GM19463 (cell line): ENCODE data around the gene PEA15.
A peak's percentile ranks its signal among the peaks of the same experiment; 100 is the strongest.

Source experiments
- ATAC-seq: cut with Tn5 transposase; IDR thresholded peaks from one replicate; pipeline ENCODE4 v1.9.1; 2021; ENCODE audit warnings: mild to moderate bottlenecking, moderate library complexity; ENCODE audit not compliant: unreplicated experiment

The PEA15 gene

DNA sequence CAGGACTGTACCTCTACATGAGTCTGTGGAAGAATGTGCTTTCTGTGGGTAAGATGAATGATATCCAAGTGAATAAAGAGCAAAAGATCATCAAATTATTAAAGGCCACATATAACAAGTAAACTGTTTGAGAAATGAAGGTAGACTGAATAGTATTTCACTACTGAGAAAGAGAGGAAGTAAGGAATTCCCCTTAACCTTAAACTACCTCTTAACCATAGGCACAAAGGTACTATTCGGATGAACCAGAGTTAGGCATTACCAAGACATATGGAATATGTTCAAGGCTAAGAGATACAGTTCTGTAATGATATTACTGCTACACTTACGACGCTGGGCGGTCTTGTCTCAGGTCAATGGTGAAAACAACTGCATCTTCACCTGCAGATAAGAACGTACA lies 31.6 kb downstream of the PEA15 start:
- ATAC-seq: no peak

DNA sequence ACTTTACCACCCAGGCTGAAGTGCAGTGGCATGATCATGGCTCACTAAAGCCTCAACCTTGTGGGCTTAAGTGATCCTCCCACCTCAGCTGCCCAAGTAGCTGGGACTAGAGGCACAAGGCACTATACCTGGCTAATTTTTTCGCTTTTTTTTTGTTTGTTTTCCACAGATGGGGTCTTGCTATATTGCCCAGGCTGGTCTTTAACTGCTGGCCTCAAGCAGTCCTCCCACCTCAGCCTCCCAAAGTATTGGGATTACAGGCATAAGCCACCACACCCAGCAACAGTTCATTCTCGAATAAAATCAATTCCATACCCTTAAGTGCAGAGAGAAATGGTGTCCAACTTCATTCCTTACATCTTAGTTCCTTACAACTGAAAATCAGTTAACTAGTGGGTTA lies 32.4 kb downstream of the PEA15 start:
- ATAC-seq: no peak

DNA sequence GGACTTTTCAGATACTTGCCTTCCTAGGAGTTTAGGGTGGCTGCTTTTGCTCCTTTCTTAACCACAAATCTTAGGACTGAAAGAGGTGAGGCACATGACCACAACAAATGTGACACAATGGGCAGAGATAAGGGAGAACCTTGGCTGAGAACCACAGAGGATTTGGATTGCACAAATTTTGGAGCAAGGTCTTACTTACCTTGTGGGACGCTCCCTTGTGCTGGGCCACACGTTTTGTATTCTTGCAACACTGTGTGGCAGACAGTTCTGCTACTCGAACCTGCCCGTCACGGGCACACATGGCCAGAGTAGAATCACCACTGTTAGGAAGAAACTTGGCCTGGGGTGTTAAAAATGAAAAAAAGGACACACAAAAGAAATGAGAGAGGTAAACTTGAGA lies 33.2 kb downstream of the PEA15 start:
- ATAC-seq: no peak

DNA sequence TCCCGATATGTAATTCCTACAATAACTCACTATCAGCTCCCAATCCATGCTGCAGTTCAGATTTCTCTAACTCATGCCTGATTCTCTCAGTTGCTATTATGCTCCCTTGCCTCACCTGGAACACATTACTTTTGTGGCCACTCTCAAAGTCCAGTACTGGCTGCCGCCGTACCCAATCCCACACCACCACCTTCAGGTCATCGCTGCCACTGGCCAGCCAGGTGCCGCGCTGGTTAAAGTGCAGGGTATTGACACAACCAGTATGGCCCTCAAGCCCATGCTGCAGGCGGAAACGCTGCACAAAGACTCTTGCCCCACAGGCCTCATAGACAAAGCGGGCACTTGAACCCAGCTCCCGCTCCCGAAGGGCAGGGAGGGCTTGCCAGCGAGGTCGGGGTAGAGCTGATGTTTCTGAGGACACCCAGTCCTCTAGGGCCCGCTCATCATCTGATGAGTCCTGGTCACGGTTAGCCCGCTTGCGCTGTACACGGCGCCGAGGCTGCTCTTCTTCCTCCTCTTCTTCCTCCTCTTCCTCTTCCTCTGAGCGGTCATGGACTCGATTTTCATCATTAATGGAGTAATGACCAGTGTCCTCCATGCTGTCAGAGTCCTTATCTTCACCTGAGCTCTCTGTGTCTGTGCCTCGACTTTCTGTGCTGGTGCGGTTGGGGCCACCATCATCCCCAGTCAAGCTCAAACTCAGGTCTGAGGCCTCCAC lies 34.6 kb downstream of the PEA15 start:
- ATAC-seq: no peak

DNA sequence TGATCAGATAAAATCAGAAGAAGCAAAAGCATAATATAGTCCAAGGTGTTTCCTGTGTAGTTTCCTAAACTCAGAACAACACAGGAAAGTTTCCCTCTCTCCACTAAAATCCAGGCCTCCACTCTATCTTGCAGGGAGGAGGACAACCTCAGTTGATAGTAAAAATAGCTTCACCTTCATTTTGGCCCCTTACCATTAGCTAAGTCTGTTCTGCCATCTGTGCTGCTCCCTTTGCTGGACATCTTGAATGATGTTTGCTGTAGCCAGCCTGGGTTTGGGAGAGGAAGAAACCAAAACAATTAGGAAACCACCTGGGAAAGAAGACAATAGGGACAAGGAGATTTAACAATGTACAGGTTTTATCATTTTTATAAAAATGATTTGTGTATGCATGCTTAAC lies 38.6 kb downstream of the PEA15 start:
- ATAC-seq: no peak

DNA sequence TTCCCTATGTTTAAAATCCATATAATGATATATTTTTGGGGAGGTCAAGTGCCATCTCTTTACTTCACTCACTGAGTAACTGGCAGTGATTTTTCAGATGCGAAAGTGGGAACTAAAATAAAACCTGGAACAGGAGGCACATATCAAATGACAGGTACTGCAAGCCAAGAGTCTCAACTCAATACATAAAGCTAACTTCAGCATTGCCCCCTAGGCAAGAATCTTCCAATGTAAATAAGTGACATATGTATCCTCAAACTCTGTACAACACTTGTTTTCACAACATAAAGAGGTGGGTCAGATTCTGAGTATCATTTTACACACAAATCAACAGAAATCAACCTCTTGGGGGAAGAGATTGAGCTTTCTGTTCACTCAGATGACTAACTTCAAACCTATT lies 39.0 kb downstream of the PEA15 start:
- ATAC-seq: no peak

DNA sequence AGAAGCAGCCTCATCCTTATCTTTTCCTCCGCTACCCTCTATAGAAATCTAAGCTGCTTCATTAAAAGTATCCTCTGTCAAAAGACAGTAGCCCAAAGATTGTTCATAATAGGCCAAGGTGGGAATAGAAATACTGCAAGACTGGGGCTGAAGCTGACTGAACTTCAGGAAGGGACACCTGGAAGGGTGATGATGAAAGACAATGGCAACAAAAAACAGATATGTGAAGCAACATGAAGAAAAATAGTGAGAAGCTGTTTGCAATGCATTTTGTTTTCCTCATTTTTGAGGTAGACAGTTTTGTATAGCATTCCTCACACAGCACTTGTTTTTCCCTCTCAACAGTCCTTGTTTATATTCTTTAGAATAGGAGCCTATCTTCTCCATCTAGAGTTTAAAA lies 40.2 kb downstream of the PEA15 start:
- no peak for ATAC-seq

DNA sequence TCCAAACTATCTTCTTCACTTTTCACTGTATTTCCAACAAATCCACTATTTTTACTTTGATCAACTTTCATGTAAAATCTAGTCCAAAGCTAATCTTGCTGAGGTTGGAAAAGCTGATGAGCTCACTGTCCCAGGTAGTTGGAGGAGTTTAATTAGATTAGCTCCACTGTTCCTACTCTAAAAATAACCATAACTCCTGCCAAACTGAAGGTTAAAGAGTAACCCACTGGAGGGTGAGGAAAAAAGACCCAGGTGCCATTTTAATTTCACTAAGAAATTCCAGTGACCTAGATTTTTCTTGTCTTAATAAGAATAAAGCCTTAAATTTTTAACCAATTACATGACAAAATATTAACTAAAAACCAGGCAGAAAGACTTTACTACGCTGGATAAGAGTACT lies 41.9 kb downstream of the PEA15 start:
- no peak for ATAC-seq

DNA sequence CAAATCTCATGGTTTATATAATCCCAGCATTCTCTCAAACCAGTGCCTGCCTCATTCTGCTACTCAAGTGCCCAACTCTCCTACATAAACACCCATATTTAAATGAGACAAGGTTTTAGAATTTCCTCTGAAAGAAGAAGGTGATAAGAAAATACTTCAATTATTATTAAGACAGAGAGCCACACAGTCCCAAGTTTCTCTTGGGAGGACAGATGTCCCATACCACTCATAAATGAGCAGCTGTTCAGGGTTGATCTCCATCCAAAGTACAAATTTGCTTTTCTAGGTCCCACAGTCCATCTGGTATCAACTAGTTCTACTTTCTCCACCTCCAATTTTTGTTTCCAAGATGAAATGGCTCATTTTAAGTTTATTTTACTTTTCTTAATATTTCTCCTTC lies 45.8 kb downstream of the PEA15 start:
- no peak for ATAC-seq

DNA sequence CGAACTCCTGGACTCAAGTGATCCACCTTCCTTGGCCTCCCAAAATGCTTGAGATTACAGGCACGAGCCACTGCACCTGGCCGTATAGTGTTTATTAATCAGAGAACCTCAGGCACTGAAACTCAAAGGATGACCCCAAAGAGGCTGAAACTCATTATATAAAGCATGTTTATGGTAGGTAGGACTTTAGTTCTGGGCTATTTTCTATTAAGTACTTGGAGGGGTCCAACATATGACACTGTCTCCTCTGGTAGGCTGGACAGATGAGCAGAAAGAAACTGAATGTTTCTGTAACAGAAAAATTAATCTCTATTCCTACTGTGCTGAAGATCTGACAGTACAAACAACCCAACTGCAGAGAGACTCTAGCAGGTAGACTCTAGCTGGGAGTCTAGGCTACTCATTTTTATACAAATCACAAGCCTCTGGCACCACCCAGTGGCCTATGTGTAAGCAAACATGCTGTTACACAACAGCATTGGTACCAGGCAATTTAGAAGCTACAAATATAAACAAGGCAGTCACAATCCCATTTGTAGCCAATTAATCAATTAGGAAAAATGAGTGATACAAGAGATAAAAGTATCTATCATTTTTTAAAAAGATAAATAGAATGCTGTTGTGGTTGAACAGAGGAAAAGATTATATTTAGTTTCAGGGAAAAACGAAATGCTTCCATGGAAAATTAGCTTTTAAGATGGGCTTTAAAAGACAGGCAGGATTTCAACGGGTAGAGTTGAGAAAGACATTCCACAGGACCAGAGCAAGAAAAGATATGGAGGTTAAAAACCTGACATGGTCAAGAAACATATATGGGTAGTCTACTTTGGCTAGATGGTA lies 46.7 kb downstream of the PEA15 start:
- no peak for ATAC-seq

DNA sequence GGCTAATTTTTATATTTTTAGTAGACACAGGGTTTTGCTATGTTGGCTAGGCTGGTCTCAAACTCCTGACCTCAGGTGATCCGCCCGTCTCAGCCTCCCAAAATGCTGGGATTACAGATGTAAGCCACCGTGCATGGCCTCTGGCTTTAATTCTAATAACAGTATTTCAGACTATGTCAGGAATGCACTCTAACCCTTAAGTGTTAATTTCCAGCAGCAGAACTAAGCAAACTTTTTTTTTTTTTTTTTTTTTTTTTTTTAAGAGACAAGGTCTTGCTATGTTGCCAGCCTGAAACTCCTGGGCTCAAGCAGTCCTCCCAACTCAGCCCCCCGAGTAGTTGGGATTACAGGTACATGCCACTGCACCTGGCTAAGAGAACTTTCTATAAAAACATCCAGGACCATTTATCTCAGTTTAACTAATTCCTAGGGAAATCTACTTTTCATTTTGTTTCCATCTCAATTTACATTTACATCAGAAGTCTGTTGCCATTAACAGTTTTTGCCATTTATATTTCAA lies 50.7 kb downstream of the PEA15 start:
- ATAC-seq: no peak

DNA sequence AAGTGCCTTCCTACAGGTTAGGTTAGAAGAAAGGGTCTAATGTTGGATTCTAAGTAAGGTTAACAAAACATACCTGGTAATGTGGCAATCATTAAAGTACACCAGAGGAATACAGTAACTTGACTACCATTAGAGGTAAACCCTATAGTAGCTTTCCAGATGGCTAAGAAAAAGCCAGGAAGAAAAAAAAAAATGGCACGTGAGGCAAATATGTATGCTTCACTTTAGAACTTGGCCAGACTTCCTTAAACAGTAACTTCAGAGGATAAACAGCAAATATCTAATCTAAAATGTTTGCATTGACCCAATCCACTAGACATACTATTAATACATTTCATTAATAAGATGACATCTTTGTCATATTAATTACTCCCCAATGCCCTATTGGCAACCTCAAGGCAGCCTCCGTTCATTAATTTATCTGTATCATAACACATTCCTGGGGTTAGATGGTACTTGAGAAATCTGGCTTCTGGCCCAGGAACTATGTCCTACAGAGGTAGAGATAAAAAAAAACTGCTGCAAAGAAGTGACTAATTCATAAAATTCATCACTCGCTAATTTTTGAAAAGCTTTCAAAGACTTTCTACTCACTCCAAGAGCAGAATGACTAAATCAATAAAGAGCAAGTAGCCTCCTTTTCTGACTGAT lies 51.3 kb downstream of the PEA15 start:
- ATAC-seq: no peak

DNA sequence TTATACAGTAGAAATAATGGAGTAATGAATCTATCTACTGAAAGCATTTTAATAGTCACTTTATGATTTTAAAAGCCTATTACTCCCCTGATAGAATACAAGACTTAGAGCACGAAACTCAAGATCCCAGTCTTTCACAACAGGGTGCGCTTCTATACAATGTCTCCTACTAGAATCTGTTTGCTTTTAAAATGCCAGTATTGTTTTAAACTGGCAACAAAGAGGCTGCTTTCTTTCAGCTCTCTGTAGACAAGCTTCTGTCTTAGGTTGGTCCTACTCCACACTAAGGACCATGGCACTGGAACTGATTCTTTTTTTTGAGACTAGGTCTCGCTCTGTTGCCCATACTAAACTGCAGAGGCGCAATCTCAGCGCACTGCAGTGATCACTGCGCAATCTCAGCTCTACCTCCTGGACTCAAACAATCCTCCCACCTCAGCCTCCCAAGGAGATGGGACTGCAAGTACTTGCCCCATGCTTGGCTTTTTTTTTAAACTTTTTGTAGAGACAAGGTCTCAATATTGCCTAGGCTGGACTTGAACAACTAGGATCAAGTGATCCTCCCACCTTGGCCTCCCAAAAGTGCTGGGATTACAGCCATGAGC lies 52.3 kb downstream of the PEA15 start:
- no peak for ATAC-seq

DNA sequence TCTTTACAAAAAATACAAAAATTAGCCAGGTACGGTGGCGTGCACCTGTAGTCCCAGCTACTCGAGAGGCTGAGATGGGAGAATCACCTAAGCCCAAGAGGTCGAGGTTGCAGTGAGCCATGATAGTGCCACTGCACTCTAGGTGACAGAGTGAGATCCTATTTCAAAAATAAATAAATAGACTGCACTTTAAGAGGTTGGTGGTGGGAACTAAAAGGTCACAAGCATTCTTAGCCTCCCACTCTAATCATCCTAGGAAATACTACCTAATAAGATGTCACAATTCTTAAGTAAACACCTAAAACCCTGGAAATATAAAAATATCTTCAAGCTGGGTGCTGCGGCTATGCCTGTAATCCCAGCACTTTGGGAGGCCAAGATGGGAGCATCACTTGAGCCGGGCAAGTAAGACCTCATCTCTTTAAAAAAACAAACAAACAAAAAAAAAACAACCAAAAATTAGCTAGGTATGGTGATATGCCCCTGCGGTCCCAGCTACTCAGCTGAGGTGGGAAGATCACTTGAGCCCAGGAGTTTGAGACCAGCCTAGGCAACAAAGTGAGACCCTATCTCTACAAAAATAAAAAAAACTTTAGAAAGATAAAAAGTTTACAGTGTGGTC lies 53.1 kb downstream of the PEA15 start:
- ATAC-seq: no peak

DNA sequence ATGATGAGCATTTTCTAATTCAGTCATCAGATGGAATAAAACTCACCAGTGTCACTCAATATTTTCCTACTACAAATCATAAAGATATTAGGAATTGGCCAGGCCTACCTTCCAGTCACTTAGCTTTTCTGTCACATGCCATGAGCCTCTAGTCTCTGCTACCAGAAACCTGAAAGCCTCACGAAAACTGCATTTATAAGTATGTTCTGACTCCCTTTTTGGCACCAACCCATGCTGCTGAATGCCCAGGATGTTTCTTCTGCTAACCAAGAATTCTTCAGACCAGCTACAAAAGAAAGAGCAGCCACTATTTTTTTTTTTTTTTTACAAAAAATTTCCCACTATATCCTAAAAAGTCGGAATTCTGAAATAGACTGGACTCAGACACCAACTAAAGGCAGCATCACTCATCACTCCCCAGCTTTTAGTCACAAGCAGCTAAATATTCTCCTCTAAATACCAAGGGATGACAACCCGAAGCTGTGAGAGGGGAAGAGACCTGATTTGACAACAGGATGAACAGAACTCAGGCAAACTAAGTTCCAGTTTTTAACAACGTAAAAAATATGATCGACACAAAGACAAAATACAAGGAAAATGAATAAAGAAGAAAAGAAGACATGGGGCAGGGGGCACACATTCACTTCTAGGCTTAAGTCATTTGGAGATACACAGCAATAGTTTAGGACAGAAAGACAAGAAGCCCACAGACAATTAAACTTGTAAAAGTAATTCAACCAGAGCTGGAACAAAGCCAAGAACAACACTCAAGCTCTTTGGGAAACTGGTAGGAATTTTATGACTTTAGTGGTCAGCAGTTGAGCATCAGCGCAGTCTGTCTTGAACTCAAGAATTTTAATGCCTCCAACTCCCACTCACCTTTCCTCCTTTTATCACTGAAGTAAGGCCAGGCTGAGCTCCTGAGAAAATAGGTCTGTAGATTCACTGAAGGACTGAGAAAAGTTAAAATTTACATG lies 55.5 kb downstream of the PEA15 start:
- ATAC-seq: no peak

DNA sequence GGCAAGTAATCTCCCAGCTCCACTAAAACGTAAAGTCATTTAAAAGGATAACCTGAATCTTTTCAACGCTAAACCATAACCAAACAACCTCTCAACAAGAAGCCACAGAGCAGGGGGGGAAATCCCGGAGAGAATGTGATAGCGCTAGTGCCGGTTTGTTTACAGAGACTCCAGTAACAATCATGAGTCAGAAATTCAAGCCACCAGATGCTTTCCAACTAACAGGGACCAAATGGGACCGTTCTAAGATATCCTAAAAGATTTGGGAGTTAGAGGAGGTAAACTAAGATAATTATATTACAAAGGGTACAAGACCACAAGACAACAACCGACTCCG lies 56.3 kb downstream of the PEA15 start:
- ATAC-seq: peak; percentile 21

DNA sequence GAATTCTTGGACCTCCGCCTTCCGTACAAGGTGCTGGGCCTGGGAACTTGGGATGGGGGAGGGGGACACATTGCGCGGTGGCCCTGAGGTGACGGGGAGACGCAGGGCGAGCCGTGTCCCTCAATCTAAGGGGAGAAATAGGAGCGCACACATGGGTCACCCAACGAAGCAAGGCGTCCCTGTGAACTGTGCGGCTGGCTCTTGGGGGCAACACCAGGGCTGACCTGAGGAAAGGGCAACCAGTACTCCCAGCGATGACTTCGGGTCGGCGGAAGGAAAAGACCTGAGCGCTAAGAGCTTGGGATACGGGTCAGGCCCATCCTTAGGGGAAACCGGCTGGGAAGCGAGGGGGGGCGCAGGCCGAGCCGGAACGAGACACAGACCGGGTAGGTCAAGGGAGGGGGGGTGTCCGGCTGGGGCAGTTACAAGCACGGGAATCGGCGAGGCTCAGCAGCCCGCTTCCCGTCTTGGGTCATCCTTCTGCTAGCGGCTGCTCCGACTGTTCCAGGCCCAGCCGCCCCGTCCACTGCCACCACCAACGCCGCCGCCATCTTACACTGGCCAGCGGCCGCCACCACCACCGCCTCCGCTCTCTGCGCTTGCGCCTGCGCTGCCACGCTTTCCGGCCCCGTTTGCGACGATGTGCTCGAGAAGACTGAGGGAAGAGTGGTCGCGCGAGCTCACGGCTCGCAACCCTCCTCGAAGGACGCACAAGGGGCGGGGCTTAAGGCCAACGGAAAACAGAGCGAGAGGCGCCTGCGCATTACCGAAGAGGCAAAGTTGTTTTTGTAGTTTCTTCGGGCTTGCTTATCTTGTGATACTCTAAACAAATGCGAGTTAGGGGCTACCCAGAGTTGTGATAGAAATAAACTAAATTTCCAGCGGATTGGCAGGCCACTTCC lies 57.0 kb downstream of the PEA15 start, which contains the start of gene DCAF8:
Gene DCAF8, minus strand, starts transcription at position 657 of the 902 bp plus-strand sequence. CDS start 18,541 bp downstream, outside the sequence.
- peak; percentile 79 for ATAC-seq

DNA sequence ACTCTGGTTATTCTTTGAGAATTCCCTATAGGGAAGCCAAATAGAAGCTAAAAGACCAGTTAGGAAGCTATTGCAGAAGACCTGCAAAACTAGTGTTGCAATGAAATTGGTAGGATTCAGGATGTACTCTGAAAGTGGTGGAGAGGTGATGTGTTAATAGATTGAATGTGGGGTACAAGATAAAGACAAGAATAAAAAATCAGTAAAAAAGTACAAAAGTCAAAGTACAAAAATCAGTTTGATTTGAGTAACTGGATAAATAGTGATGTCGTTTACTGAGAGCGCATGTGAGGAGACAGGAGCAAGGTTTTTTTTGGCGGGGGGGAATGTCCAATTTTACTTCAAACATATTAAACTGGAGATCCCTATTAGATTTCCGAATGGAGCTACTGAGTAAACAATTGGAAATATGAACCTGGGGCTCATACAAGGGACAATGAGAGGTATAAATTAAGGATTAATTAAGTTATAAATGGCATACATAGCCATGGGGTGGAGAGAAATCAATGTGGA lies 59.7 kb downstream of the PEA15 start:
- ATAC-seq: no peak
